Ovary (tissue), 3 donors: ENCODE data around the gene RACGAP1.

ENCODE experiments used
- CTCF ChIP-seq, 3 donors: fragments of 450-650 bp in 2 of 3; fragments of 200-600 bp in 1 of 3; IDR thresholded peaks; one replicate each; pipeline versions ENCODE4 v1.5.1 to v1.8.0; 2016 to 2022; ENCODE audit warnings: antibody characterized with exemption in 3 of 3, mild to moderate bottlenecking in 1 of 3
- EP300 ChIP-seq: sonication (generic); formaldehyde crosslinking; IDR thresholded peaks from one replicate; pipeline ENCODE4 v1.6.1; 2017; ENCODE audit warnings: antibody characterized with exemption
- POLR2A ChIP-seq: fragments of 450-650 bp; IDR thresholded peaks from one replicate; pipeline ENCODE4 v1.6.1; 2017; ENCODE audit warnings: antibody characterized with exemption, mild to moderate bottlenecking, moderate library complexity
- donor health status: DM: no; HTN: no; CAD: no.

- TF ChIP-seq CTCF (IDR thresholded peaks at IDR 0.05): no peak
- no peak for TF ChIP-seq POLR2A
- no peak for TF ChIP-seq EP300
Observed at GRCh38 chr12:49961993-49962764, 63.1 kb downstream of the RACGAP1 start.
